Body of pancreas (tissue), 4 donors: ENCODE measurements around the gene TATDN2.
"Not testable (repeated sequence)": the region's sequence is repeated elsewhere in the genome, so short reads cannot be mapped to it uniquely, and the experiment has no call there.

Experiments
- CTCF ChIP-seq, 7 experiments: fragments of 450-650 bp in 4 of 7; fragments of 200-600 bp in 3 of 7; sonication (generic) in 3 of 7; IDR thresholded peaks; one replicate each; pipeline ENCODE4 v1.5.1; 2016 to 2019; ENCODE audit warnings: antibody characterized with exemption in 7 of 7
- POLR2A ChIP-seq, 3 donors: fragments of 450-650 bp; IDR thresholded peaks; one replicate each; pipeline ENCODE4 v1.6.1; 2016; ENCODE audit warnings: antibody characterized with exemption in 3 of 3, mild to moderate bottlenecking in 2 of 3

GRCh38 chr3:10272476-10272875 lies 24.2 kb downstream of the TATDN2 start:
- TF ChIP-seq CTCF, POLR2A (IDR thresholded peaks at IDR 0.05): not testable (repeated sequence)
